HEK293 (cell line): ENCODE data around the gene ARG2.

Experiments used
- GFI1B ChIP-seq: fragments of 450-650 bp; formaldehyde crosslinking; IDR thresholded peaks from 2 replicates; pipeline ENCODE4 v1.5.1; 2016; ENCODE audit warnings: missing biosample characterization, missing genetic modification characterization
- INSM2 ChIP-seq: fragments of 450-650 bp; formaldehyde crosslinking; IDR thresholded peaks from 2 replicates; pipeline ENCODE4 v1.5.1; 2016; ENCODE audit warnings: missing biosample characterization, missing genetic modification characterization
- SALL2 ChIP-seq: fragments of 450-650 bp; formaldehyde crosslinking; IDR thresholded peaks from 2 replicates; pipeline ENCODE4 v1.5.0; 2017; ENCODE audit warnings: missing biosample characterization, mild to moderate bottlenecking, missing genetic modification characterization, borderline replicate concordance
- TRIM28 ChIP-seq: IDR thresholded peaks from 2 replicates; pipeline ENCODE4 v1.6.1; 2011; ENCODE audit warnings: low read length, control low read depth, borderline replicate concordance
- ZBTB1 ChIP-seq: fragments of 450-650 bp; formaldehyde crosslinking; IDR thresholded peaks from 2 replicates; pipeline ENCODE4 v1.5.1; 2016; ENCODE audit warnings: missing biosample characterization, missing genetic modification characterization
- ZBTB17 ChIP-seq: fragments of 450-650 bp; formaldehyde crosslinking; IDR thresholded peaks from 2 replicates; pipeline ENCODE4 v1.5.1; 2016; ENCODE audit warnings: missing biosample characterization, missing genetic modification characterization
- ZBTB26 ChIP-seq: fragments of 450-650 bp; formaldehyde crosslinking; optimal IDR thresholded peaks from 2 replicates; pipeline ENCODE3; 2016; ENCODE audit warnings: missing biosample characterization, mild to moderate bottlenecking, missing genetic modification characterization
- ZBTB48 ChIP-seq: fragments of 450-650 bp; formaldehyde crosslinking; IDR thresholded peaks from 2 replicates; pipeline ENCODE4 v1.5.1; 2016; ENCODE audit warnings: missing biosample characterization, missing genetic modification characterization
- ZBTB8A ChIP-seq: fragments of 450-650 bp; formaldehyde crosslinking; IDR thresholded peaks from 2 replicates; pipeline ENCODE4 v1.5.1; 2016; ENCODE audit warnings: missing biosample characterization, missing genetic modification characterization
- ZFP41 ChIP-seq: fragments of 450-650 bp; formaldehyde crosslinking; IDR thresholded peaks from 2 replicates; pipeline ENCODE4 v1.5.1; 2016; ENCODE audit warnings: missing biosample characterization, missing genetic modification characterization, borderline replicate concordance
- ZFP69B ChIP-seq: fragments of 450-650 bp; formaldehyde crosslinking; IDR thresholded peaks from 2 replicates; pipeline ENCODE4 v1.5.1; 2016; ENCODE audit warnings: missing biosample characterization, missing genetic modification characterization
- ZNF132 ChIP-seq: fragments of 450-650 bp; formaldehyde crosslinking; IDR thresholded peaks from 2 replicates; pipeline ENCODE4 v1.5.1; 2017; ENCODE audit warnings: missing biosample characterization, missing genetic modification characterization, borderline replicate concordance
- ZNF148 ChIP-seq: fragments of 450-650 bp; formaldehyde crosslinking; IDR thresholded peaks from 2 replicates; pipeline ENCODE4 v1.5.0; 2017; ENCODE audit warnings: missing biosample characterization, missing genetic modification characterization, borderline replicate concordance
- ZNF175 ChIP-seq: fragments of 450-650 bp; formaldehyde crosslinking; IDR thresholded peaks from 2 replicates; pipeline ENCODE4 v1.5.1; 2016; ENCODE audit warnings: missing biosample characterization, missing genetic modification characterization
- ZNF211 ChIP-seq: fragments of 450-650 bp; formaldehyde crosslinking; IDR thresholded peaks from 2 replicates; pipeline ENCODE4 v1.5.1; 2016; ENCODE audit warnings: low read depth, missing biosample characterization, missing genetic modification characterization
- ZNF239 ChIP-seq: fragments of 450-650 bp; formaldehyde crosslinking; IDR thresholded peaks from 2 replicates; pipeline ENCODE4 v1.5.1; 2016; ENCODE audit warnings: missing biosample characterization, missing genetic modification characterization
- ZNF292 ChIP-seq: fragments of 450-650 bp; formaldehyde crosslinking; IDR thresholded peaks from 2 replicates; pipeline ENCODE4 v1.5.1; 2016; ENCODE audit warnings: low read depth, missing biosample characterization, missing genetic modification characterization, borderline replicate concordance
- ZNF529 ChIP-seq: fragments of 450-650 bp; formaldehyde crosslinking; IDR thresholded peaks from 2 replicates; pipeline ENCODE4 v1.5.1; 2017; ENCODE audit warnings: missing genetic modification characterization, missing biosample characterization; ENCODE audit not compliant: insufficient replicate concordance
- ZNF621 ChIP-seq: fragments of 450-650 bp; formaldehyde crosslinking; IDR thresholded peaks from 2 replicates; pipeline ENCODE4 v1.5.1; 2017; ENCODE audit warnings: missing biosample characterization, missing genetic modification characterization
- ZNF629 ChIP-seq: fragments of 450-650 bp; formaldehyde crosslinking; IDR thresholded peaks from 2 replicates; pipeline ENCODE4 v1.5.1; 2017; ENCODE audit warnings: missing biosample characterization, missing genetic modification characterization
- TF ChIP-seq, protein P1 (sequence below): fragments of 450-650 bp; formaldehyde crosslinking; IDR thresholded peaks from 2 replicates; pipeline ENCODE4 v1.5.1; 2016; ENCODE audit warnings: missing biosample characterization, missing genetic modification characterization, low read depth
- TF ChIP-seq, protein P2 (sequence below): fragments of 450-650 bp; formaldehyde crosslinking; IDR thresholded peaks from 2 replicates; pipeline ENCODE4 v1.5.1; 2016; ENCODE audit warnings: missing biosample characterization, missing genetic modification characterization
- TF ChIP-seq, protein P3 (sequence below): fragments of 450-650 bp; formaldehyde crosslinking; IDR thresholded peaks from 2 replicates; pipeline ENCODE4 v1.5.1; 2016; ENCODE audit warnings: missing biosample characterization, missing genetic modification characterization
- TF ChIP-seq, protein P4 (sequence below): fragments of 450-650 bp; IDR thresholded peaks from 2 replicates; pipeline ENCODE4 v1.5.1; 2018; ENCODE audit warnings: missing biosample characterization, missing genetic modification characterization

ARG2 gene

DNA sequence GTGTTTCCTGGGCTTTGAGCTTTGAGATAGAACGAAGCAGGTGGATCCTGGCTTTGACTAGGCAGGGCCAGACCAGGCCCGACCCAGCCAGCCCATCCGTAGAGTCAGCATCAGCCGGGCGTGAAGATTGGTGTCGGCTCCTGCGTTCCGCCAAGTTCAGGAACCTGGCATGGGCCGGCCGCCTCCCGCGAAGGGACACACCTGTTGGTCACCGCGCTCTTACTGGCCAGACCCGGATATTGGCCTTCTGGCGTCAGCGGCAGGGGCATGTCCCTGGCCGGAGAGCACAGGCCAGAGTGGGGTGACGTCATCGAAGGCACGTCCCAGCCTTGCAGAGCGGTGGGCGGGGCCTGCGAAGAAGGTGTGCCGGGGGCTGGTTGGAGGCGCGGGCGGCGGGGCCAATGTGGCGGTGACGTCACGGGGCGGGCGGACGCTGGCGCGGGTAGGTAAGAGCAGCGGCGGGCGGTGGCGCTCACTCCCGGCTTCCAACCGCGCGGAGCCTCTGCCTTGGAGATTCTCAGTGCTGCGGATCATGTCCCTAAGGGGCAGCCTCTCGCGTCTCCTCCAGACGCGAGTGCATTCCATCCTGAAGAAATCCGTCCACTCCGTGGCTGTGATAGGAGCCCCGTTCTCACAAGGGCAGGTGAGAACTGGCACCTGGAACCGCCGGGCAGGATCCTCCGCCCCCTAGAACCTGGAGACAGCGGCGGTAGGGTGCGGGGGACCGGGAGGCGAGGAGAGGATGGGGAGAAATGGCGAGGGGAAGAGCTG, at the start of gene ARG2 (continued):
- peak; percentile 29; the same call in 1 of the 2 replicates for TF ChIP-seq ZNF148 (tag by site-specific recombination)
- no peak for TF ChIP-seq ZNF292
- no peak for TF ChIP-seq ZFP41 (tag by site-specific recombination)
- TF ChIP-seq ZBTB26 (tag by site-specific recombination): peak; percentile 80
- no peak for TF ChIP-seq ZNF175 (tag by site-specific recombination)
- TF ChIP-seq ZFP69B (tag by site-specific recombination): no peak
- TF ChIP-seq ZBTB1 (tag by site-specific recombination): no peak
- TF ChIP-seq ZNF621 (tag by site-specific recombination): no peak
- TF ChIP-seq ZNF239 (tag by site-specific recombination): no peak
- TF ChIP-seq, protein P1, sequence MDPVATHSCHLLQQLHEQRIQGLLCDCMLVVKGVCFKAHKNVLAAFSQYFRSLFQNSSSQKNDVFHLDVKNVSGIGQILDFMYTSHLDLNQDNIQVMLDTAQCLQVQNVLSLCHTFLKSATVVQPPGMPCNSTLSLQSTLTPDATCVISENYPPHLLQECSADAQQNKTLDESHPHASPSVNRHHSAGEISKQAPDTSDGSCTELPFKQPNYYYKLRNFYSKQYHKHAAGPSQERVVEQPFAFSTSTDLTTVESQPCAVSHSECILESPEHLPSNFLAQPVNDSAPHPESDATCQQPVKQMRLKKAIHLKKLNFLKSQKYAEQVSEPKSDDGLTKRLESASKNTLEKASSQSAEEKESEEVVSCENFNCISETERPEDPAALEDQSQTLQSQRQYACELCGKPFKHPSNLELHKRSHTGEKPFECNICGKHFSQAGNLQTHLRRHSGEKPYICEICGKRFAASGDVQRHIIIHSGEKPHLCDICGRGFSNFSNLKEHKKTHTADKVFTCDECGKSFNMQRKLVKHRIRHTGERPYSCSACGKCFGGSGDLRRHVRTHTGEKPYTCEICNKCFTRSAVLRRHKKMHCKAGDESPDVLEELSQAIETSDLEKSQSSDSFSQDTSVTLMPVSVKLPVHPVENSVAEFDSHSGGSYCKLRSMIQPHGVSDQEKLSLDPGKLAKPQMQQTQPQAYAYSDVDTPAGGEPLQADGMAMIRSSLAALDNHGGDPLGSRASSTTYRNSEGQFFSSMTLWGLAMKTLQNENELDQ (tag by site-specific recombination): no peak
- TF ChIP-seq ZNF211 (tag by site-specific recombination): no peak
- no peak for TF ChIP-seq ZNF529 (tag by site-specific recombination)
- TF ChIP-seq TRIM28: no peak
- no peak for TF ChIP-seq ZNF132 (tag by site-specific recombination)
- TF ChIP-seq ZBTB48 (tag by site-specific recombination): peak; percentile 87
- TF ChIP-seq, protein P2, sequence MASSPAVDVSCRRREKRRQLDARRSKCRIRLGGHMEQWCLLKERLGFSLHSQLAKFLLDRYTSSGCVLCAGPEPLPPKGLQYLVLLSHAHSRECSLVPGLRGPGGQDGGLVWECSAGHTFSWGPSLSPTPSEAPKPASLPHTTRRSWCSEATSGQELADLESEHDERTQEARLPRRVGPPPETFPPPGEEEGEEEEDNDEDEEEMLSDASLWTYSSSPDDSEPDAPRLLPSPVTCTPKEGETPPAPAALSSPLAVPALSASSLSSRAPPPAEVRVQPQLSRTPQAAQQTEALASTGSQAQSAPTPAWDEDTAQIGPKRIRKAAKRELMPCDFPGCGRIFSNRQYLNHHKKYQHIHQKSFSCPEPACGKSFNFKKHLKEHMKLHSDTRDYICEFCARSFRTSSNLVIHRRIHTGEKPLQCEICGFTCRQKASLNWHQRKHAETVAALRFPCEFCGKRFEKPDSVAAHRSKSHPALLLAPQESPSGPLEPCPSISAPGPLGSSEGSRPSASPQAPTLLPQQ (tag by site-specific recombination): peak; percentile 62
- TF ChIP-seq, protein P3, sequence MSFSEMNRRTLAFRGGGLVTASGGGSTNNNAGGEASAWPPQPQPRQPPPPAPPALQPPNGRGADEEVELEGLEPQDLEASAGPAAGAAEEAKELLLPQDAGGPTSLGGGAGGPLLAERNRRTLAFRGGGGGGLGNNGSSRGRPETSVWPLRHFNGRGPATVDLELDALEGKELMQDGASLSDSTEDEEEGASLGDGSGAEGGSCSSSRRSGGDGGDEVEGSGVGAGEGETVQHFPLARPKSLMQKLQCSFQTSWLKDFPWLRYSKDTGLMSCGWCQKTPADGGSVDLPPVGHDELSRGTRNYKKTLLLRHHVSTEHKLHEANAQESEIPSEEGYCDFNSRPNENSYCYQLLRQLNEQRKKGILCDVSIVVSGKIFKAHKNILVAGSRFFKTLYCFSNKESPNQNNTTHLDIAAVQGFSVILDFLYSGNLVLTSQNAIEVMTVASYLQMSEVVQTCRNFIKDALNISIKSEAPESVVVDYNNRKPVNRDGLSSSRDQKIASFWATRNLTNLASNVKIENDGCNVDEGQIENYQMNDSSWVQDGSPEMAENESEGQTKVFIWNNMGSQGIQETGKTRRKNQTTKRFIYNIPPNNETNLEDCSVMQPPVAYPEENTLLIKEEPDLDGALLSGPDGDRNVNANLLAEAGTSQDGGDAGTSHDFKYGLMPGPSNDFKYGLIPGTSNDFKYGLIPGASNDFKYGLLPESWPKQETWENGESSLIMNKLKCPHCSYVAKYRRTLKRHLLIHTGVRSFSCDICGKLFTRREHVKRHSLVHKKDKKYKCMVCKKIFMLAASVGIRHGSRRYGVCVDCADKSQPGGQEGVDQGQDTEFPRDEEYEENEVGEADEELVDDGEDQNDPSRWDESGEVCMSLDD (tag by site-specific recombination): no peak; the same call in 1 of the 2 replicates
- TF ChIP-seq GFI1B: no peak
- peak; percentile 88 for TF ChIP-seq ZBTB17
- TF ChIP-seq INSM2 (tag by site-specific recombination): peak; percentile 74; the same call in 1 of the 2 replicates
- no peak for TF ChIP-seq ZBTB8A
- TF ChIP-seq ZNF629 (tag by site-specific recombination): peak; percentile 99
- TF ChIP-seq, protein P4, sequence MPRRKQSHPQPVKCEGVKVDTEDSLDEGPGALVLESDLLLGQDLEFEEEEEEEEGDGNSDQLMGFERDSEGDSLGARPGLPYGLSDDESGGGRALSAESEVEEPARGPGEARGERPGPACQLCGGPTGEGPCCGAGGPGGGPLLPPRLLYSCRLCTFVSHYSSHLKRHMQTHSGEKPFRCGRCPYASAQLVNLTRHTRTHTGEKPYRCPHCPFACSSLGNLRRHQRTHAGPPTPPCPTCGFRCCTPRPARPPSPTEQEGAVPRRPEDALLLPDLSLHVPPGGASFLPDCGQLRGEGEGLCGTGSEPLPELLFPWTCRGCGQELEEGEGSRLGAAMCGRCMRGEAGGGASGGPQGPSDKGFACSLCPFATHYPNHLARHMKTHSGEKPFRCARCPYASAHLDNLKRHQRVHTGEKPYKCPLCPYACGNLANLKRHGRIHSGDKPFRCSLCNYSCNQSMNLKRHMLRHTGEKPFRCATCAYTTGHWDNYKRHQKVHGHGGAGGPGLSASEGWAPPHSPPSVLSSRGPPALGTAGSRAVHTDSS (tag by site-specific recombination): no peak
- no peak for TF ChIP-seq SALL2 (tag by site-specific recombination)
